Jurkat, Clone E6-1 (cell line): ENCODE measurements around the gene MIDN.

ENCODE experiments used
- DNase-seq: peaks from one replicate; pipeline ENCODE4 v3.0.0-alpha.2; 2011; ENCODE audit warnings: low read depth, low spot score
- H3K4me3 ChIP-seq: 2 replicates; pipeline ENCODE4 v1.5.1; 2011; ENCODE audit warnings: mild to moderate bottlenecking, low read length, control low read depth, moderate library complexity

MIDN gene

GRCh38 chr19:1265615-1266128 is 17.3 kb downstream of the MIDN start:
- no peak overlapping the region for H3K4me3 ChIP-seq
- DNase-seq: no peak

GRCh38 chr19:1266129-1266915 is 17.9 kb downstream of the MIDN start:
- H3K4me3 ChIP-seq: peak overlapping the region; percentile 31
- DNase-seq: no peak

GRCh38 chr19:1266916-1267476 is 18.6 kb downstream of the MIDN start:
- no peak for DNase-seq
- peak overlapping the region; percentile 31 for H3K4me3 ChIP-seq

- H3K4me3 ChIP-seq: no peak overlapping the region
Observed at GRCh38 chr19:1267477-1268225, 19.3 kb downstream of the MIDN start.

GRCh38 chr19:1268226-1269064 is 20.1 kb downstream of the MIDN start:
- no peak for DNase-seq
- H3K4me3 ChIP-seq: peak overlapping the region; percentile 35

More at GRCh38 chr19:1267477-1268225, 19.3 kb downstream of the MIDN start:
- no peak for DNase-seq

GRCh38 chr19:1269065-1269477 is 20.7 kb downstream of the MIDN start, which contains the start of gene CIRBP:
CIRBP (plus strand) TSS chr19:1269332; CDS start chr19:1270934, 1,602 bp downstream.
- DNase-seq: peak; percentile 96
- H3K4me3 ChIP-seq: peak within 1 kb of the TSS; percentile 98

GRCh38 chr19:1269478-1270212 is 21.3 kb downstream of the MIDN start:
- peak; percentile 72 for DNase-seq
- H3K4me3 ChIP-seq: peak overlapping the region; percentile 98

- no peak for DNase-seq
- peak overlapping the region; percentile 98 for H3K4me3 ChIP-seq
Observed at GRCh38 chr19:1270213-1270853, 21.9 kb downstream of the MIDN start.

GRCh38 chr19:1270854-1271527 is 22.6 kb downstream of the MIDN start:
- H3K4me3 ChIP-seq: peak overlapping the region; percentile 98
- no peak for DNase-seq

- DNase-seq: no peak
- no peak overlapping the region for H3K4me3 ChIP-seq
Observed at GRCh38 chr19:1271528-1272422, 23.4 kb downstream of the MIDN start.

GRCh38 chr19:1272423-1273262 is 24.3 kb downstream of the MIDN start:
- DNase-seq: no peak

GRCh38 chr19:1273263-1274041 is 25.1 kb downstream of the MIDN start:
- H3K4me3 ChIP-seq: no peak overlapping the region; the same call in 1 of the 2 replicates

More at GRCh38 chr19:1272423-1273262, 24.3 kb downstream of the MIDN start:
- H3K4me3 ChIP-seq: no peak overlapping the region

GRCh38 chr19:1274081-1274851 is 25.9 kb downstream of the MIDN start:
- H3K4me3 ChIP-seq: peak overlapping the region; percentile 60
- no peak for DNase-seq

More at GRCh38 chr19:1273263-1274041, 25.1 kb downstream of the MIDN start:
- DNase-seq: no peak

GRCh38 chr19:1274852-1275259 is 26.5 kb downstream of the MIDN start:
- DNase-seq: no peak
- H3K4me3 ChIP-seq: peak overlapping the region; percentile 60
